H1 (cell line): ENCODE results near the gene CCL5. TPM values are rescaled to one million over a fixed set of nuclear protein-coding genes. Genes with fewer than 3 reads are reported as not detected.

Experiments used
- CTCF ChIA-PET: fragments of 300-600 bp; sonication (Branson Sonifier 250); formaldehyde crosslinking; loops from one replicate; lab custom pipeline; 2021; ENCODE audit not compliant: partially characterized antibody; lab: Charles Lee
- POLR2A ChIA-PET: fragments of 300-600 bp; sonication (Branson Sonifier 250); formaldehyde crosslinking; loops from one replicate; lab custom pipeline; 2021; ENCODE audit warnings: inconsistent platforms; ENCODE audit not compliant: partially characterized antibody; lab: Charles Lee
- DNase-seq, 2 experiments: peaks; one replicate each; pipeline versions ENCODE4 v3.0.0 to v3.0.0-alpha.2; 2010 to 2022; ENCODE audit warnings: low spot score in 2 of 2, low read depth in 1 of 2, mixed read lengths in 1 of 2
- FAIRE-seq: peaks from 2 replicates; lab custom pipeline; 2011; peaks lifted over from hg19 to GRCh38; lab: Jason Lieb, UNC
- H2AFZ ChIP-seq: 2 replicates; pipeline ENCODE4 v1.8.1; 2012; ENCODE audit warnings: low read length, inconsistent platforms
- H2AK5ac ChIP-seq: 2 replicates; pipeline ENCODE4 v1.6.1; 2013; ENCODE audit warnings: low read depth, low read length
- H2BK120ac ChIP-seq: replicated peaks from 2 replicates; pipeline ENCODE3; 2013; ENCODE audit warnings: low read depth, low read length, inconsistent platforms
- H2BK12ac ChIP-seq: 2 replicates; pipeline ENCODE4 v1.6.1; 2013; ENCODE audit warnings: low read depth, low read length
- H2BK15ac ChIP-seq: 2 replicates; pipeline ENCODE4 v1.6.1; 2013; ENCODE audit warnings: low read length
- H2BK20ac ChIP-seq: 2 replicates; pipeline ENCODE4 v1.6.1; 2013; ENCODE audit warnings: low read length
- H2BK5ac ChIP-seq: 2 replicates; pipeline ENCODE4 v1.6.1; 2013; ENCODE audit warnings: low read depth, low read length
- H3K14ac ChIP-seq: 2 replicates; pipeline ENCODE4 v1.6.1; 2013; ENCODE audit warnings: inconsistent platforms; ENCODE audit not compliant: insufficient read length
- H3K18ac ChIP-seq: 2 replicates; pipeline ENCODE4 v1.6.1; 2013; ENCODE audit warnings: low read length; ENCODE audit errors: extremely low read depth
- H3K23ac ChIP-seq: 2 replicates; pipeline ENCODE4 v1.6.1; 2013; ENCODE audit warnings: inconsistent platforms; ENCODE audit not compliant: insufficient read length
- H3K23me2 ChIP-seq: 2 replicates; pipeline ENCODE4 v1.6.1; 2013; ENCODE audit warnings: low read depth, low read length
- H3K27ac ChIP-seq: 2 replicates; pipeline ENCODE4 v1.6.1; 2011; ENCODE audit warnings: low read depth, low read length, inconsistent platforms
- H3K27me3 ChIP-seq, 4 experiments: replicated peaks in 1 of 4; 1 replicate in 1 of 4; 2 replicates in 3 of 4; pipeline versions ENCODE4 v1.6.1 to v1.8.1; 2011 to 2013; ENCODE audit warnings: low read length in 3 of 4, mild to moderate bottlenecking in 3 of 4, inconsistent platforms in 2 of 4, mixed read lengths in 2 of 4, moderate library complexity in 1 of 4; ENCODE audit not compliant: control insufficient read depth in 3 of 4, insufficient read depth in 3 of 4; ENCODE audit errors: extremely low read depth in 1 of 4
- H3K36me3 ChIP-seq, 4 experiments: 2 replicates each; pipeline versions ENCODE4 v1.6.1 to v1.8.1; 2011 to 2013; ENCODE audit warnings: mild to moderate bottlenecking in 4 of 4, low read length in 3 of 4, moderate library complexity in 2 of 4, control low read depth in 1 of 4, inconsistent platforms in 1 of 4; ENCODE audit not compliant: insufficient read depth in 4 of 4, control insufficient read depth in 2 of 4
- H3K4ac ChIP-seq: replicated peaks from 2 replicates; pipeline ENCODE3; 2013; ENCODE audit warnings: low read length, low read depth, mixed read lengths, inconsistent platforms; ENCODE audit not compliant: insufficient read length
- H3K4me1 ChIP-seq, 4 experiments: replicated peaks in 1 of 4; 1 replicate in 1 of 4; 2 replicates in 3 of 4; pipeline versions ENCODE4 v1.6.1 to v1.8.1; 2011 to 2013; ENCODE audit warnings: low read length in 3 of 4, inconsistent platforms in 2 of 4, mixed read lengths in 1 of 4; ENCODE audit not compliant: insufficient read depth in 4 of 4, control insufficient read depth in 3 of 4
- H3K4me2 ChIP-seq, 2 experiments: 2 replicates each; pipeline versions ENCODE4 v1.6.1 to v1.8.1; 2011 to 2013; ENCODE audit warnings: low read depth in 2 of 2, low read length in 2 of 2, control low read depth in 1 of 2, inconsistent platforms in 1 of 2, mild to moderate bottlenecking in 1 of 2; ENCODE audit not compliant: insufficient read depth in 1 of 2
- H3K4me3 ChIP-seq, 4 experiments: fragments of 200-600, 300-600 bp in 1 of 4; sonication (generic), shearing (Covaris generic), sonication (Bioruptor Twin) in 1 of 4; 2 replicates each; pipeline versions ENCODE4 v1.5.1 to v1.8.1; 2011 to 2016; ENCODE audit warnings: low read length in 4 of 4, low read depth in 3 of 4, control low read depth in 2 of 4, inconsistent platforms in 2 of 4, mild to moderate bottlenecking in 2 of 4, mixed read lengths in 1 of 4, moderate library complexity in 1 of 4; ENCODE audit not compliant: insufficient read depth in 2 of 4; ENCODE audit errors: extremely low read depth in 1 of 4
- H3K56ac ChIP-seq: replicated peaks from 2 replicates; pipeline ENCODE3; 2013; ENCODE audit warnings: low read depth, mild to moderate bottlenecking, mixed read lengths, low read length, inconsistent platforms; ENCODE audit not compliant: insufficient read length
- H3K79me1 ChIP-seq: 2 replicates; pipeline ENCODE4 v1.6.1; 2013; ENCODE audit warnings: low read depth, low read length, control low read depth
- H3K79me2 ChIP-seq, 2 experiments: 2 replicates each; pipeline versions ENCODE4 v1.6.1 to v1.8.1; 2012 to 2013; ENCODE audit warnings: low read length in 2 of 2, mild to moderate bottlenecking in 2 of 2, inconsistent platforms in 1 of 2; ENCODE audit not compliant: insufficient read depth in 2 of 2, control insufficient read depth in 1 of 2
- H3K9ac ChIP-seq, 4 experiments: replicated peaks in 1 of 4; 1 replicate in 1 of 4; 2 replicates in 3 of 4; pipeline versions ENCODE4 v1.6.1 to v1.8.1; 2011 to 2013; ENCODE audit warnings: low read depth in 3 of 4, low read length in 3 of 4, control low read depth in 2 of 4, mild to moderate bottlenecking in 2 of 4, moderate library complexity in 2 of 4, inconsistent platforms in 1 of 4; ENCODE audit errors: extremely low read depth in 1 of 4
- H3K9me3 ChIP-seq, 2 experiments: 2 replicates each; pipeline versions ENCODE4 v1.6.1 to v1.8.1; 2012 to 2013; ENCODE audit warnings: mild to moderate bottlenecking in 2 of 2, moderate library complexity in 2 of 2, control low read depth in 1 of 2, inconsistent platforms in 1 of 2, low read depth in 1 of 2, low read length in 1 of 2, mixed read lengths in 1 of 2; ENCODE audit not compliant: insufficient read depth in 2 of 2
- H4K20me1 ChIP-seq, 2 experiments: replicated peaks in 1 of 2; 2 replicates each; pipeline versions ENCODE3 to v1.8.1; 2011 to 2013; ENCODE audit warnings: inconsistent platforms in 2 of 2, low read length in 2 of 2, mild to moderate bottlenecking in 1 of 2; ENCODE audit not compliant: insufficient read depth in 2 of 2, control insufficient read depth in 1 of 2
- H4K5ac ChIP-seq: 2 replicates; pipeline ENCODE4 v1.6.1; 2013; ENCODE audit warnings: low read length, low read depth, mixed read lengths, inconsistent platforms; ENCODE audit not compliant: insufficient read length
- H4K8ac ChIP-seq: 2 replicates; pipeline ENCODE4 v1.8.0; 2013; ENCODE audit warnings: mild to moderate bottlenecking, moderate library complexity, low read length, inconsistent platforms; ENCODE audit not compliant: insufficient read depth; ENCODE audit errors: extremely low read depth
- H4K91ac ChIP-seq: replicated peaks from 2 replicates; pipeline ENCODE3; 2013; ENCODE audit warnings: low read length, mixed read lengths, inconsistent platforms; ENCODE audit not compliant: insufficient read length
- BACH1 ChIP-seq: IDR thresholded peaks from 2 replicates; pipeline ENCODE4 v1.6.1; 2012; ENCODE audit warnings: low read length, improper control_type of control experiment
- CBX5 ChIP-seq: fragments of 300-800, 300-1000 bp; sonication (generic); IDR thresholded peaks from 2 replicates; pipeline ENCODE4 v1.7.1; 2016; ENCODE audit warnings: antibody characterized with exemption, low read length, low read depth
- CTBP2 ChIP-seq: IDR thresholded peaks from 2 replicates; pipeline ENCODE4 v1.7.0; 2011; ENCODE audit warnings: borderline replicate concordance, mild to moderate bottlenecking, moderate library complexity, mixed read lengths, low read length; ENCODE audit not compliant: insufficient read depth, insufficient read length
- FOSL1 ChIP-seq: IDR thresholded peaks from 2 replicates; pipeline ENCODE4 v1.6.1; 2011; ENCODE audit warnings: mild to moderate bottlenecking, low read depth, low read length, moderate library complexity; ENCODE audit not compliant: insufficient read depth
- GABPA ChIP-seq: IDR thresholded peaks from 2 replicates; pipeline ENCODE4 v1.6.1; 2011; ENCODE audit warnings: mild to moderate bottlenecking, low read length, moderate library complexity, borderline replicate concordance; ENCODE audit not compliant: insufficient read depth
- JUND ChIP-seq: IDR thresholded peaks from 2 replicates; pipeline ENCODE4 v1.6.1; 2011; ENCODE audit warnings: mild to moderate bottlenecking, improper control_type of control experiment, low read length
- KDM4A ChIP-seq: IDR thresholded peaks from one replicate; pipeline ENCODE4 v1.7.1; 2012; ENCODE audit warnings: low read depth, mild to moderate bottlenecking, moderate library complexity, low read length, inconsistent platforms; ENCODE audit not compliant: severe bottlenecking
- POLR2AphosphoS5 ChIP-seq: IDR thresholded peaks from 2 replicates; pipeline ENCODE4 v1.6.1; 2011; ENCODE audit warnings: low read depth, low read length
- RAD21 ChIP-seq, 2 experiments: IDR thresholded peaks in 1 of 2; conservative IDR thresholded peaks in 1 of 2; 2 replicates each; pipeline ENCODE4 v1.6.1; 2011; ENCODE audit warnings: low read depth in 2 of 2, low read length in 2 of 2, improper control_type of control experiment in 1 of 2, inconsistent platforms in 1 of 2, mild to moderate bottlenecking in 1 of 2, moderate library complexity in 1 of 2
- RBBP5 ChIP-seq: IDR thresholded peaks from 2 replicates; pipeline ENCODE4 v1.7.1; 2012; ENCODE audit warnings: low read depth, mild to moderate bottlenecking, inconsistent platforms, low read length, moderate library complexity, borderline replicate concordance
- SIN3A ChIP-seq, 2 experiments: IDR thresholded peaks in 1 of 2; conservative IDR thresholded peaks in 1 of 2; 2 replicates each; pipeline ENCODE4 v1.6.1; 2011 to 2012; ENCODE audit warnings: low read length in 2 of 2, improper control_type of control experiment in 1 of 2, low read depth in 1 of 2, mild to moderate bottlenecking in 1 of 2
- SP4 ChIP-seq: IDR thresholded peaks from 2 replicates; pipeline ENCODE4 v1.6.1; 2012; ENCODE audit warnings: low read length, inconsistent platforms
- SUZ12 ChIP-seq: fragments of 200-600 bp; sonication (generic); IDR thresholded peaks from 2 replicates; pipeline ENCODE4 v1.6.1; 2012; ENCODE audit warnings: mild to moderate bottlenecking, inconsistent platforms, low read length, moderate library complexity, mixed read lengths
- TBP ChIP-seq: IDR thresholded peaks from 2 replicates; pipeline ENCODE4 v1.6.1; 2011; ENCODE audit warnings: low read depth, low read length, improper control_type of control experiment
- YY1 ChIP-seq: IDR thresholded peaks from 2 replicates; pipeline ENCODE4 v1.6.1; 2011; ENCODE audit warnings: low read depth, mild to moderate bottlenecking, low read length
- WGBS, 2 experiments: shearing (Covaris generic) in 1 of 2; methylation state at CpG; one replicate each; pipeline versions ENCODE4 v1.1.6 to v1.1.7; 2013 to 2015; ENCODE audit warnings: low lambda C conversion rate in 2 of 2, mixed read lengths in 2 of 2, inconsistent platforms in 1 of 2, low coverage in 1 of 2, missing lambda C conversion rate in 1 of 2; ENCODE audit not compliant: insufficient replicate concordance in 2 of 2, insufficient coverage in 1 of 2, insufficient read length in 1 of 2; ENCODE audit errors: extremely low coverage in 1 of 2, missing lambda C conversion rate in 1 of 2; 5-methylcytosine and 5-hydroxymethylcytosine counted together
- polyA plus RNA-seq, 7 experiments: library from polyadenylated mRNA; depleted of rRNA in 3 of 7; stranded (reverse) in 5 of 7; unstranded in 2 of 7; fragments of >200 nt in 5 of 7; fragments of 200-250 nt in 2 of 7; gene quantifications; 1 replicate in 5 of 7; 2 replicates in 1 of 7; 4 replicates in 1 of 7; pipeline versions ENCODE4 v1.2.1 to v1.2.3, GENCODE V29; 2011 to 2013; ENCODE audit warnings: missing spikeins in 2 of 7, mixed read lengths in 2 of 7
- total RNA-seq: library from RNA; stranded (reverse); fragmentation: NEBNext Ultra II Directional; extraction: Animal tissue kit (Norgen Biotek cat#: 25700); gene quantifications from 2 replicates; pipeline ENCODE4 v1.2.1, GENCODE V29; 2021

Gene CCL5
- total and polyA plus RNA-seq, 2 of the 8 experiments (the other 6 are each of a cell fraction or from before 2014, with no cell fraction given): not detected

DNA sequence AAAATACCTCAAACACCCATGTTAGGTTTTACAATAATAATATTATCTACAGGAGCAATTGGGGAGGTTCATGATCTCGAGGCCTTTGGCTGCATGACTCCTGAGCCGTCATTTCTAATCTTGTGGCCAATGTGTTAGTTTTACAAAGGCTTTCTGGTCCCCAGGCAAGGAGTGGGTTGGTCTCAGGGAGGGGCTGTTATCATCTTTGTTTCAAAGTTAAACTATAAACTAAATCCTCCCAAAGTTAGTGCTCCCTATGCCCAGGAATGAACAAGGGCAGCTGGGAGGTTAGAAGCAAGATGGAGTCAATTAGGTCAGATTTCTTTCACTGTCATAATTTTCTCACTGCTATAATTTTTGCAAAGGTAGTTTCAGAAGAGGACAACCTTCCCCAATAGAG lies 9.1 kb upstream of the CCL5 start:
- Histone ChIP-seq H3K36me3 (no peaks in the 10 kb centered on the region), H3K4me3 (no peak overlapping the region), H2AK5ac (no peak overlapping the region), H2BK5ac (no peak overlapping the region), H2AFZ (no peak overlapping the region), H2BK20ac (no peak overlapping the region), H4K8ac (no peak overlapping the region), H3K23ac (no peak overlapping the region), H3K27me3 (no peaks in the 10 kb centered on the region), H4K20me1 (no peaks in the 10 kb centered on the region), H3K4me1 (peaks cover 0 to 8% (median 3%) of the 10 kb centered on the region in 4 experiments; a peak in 5 of 7 replicates), H4K91ac (no peak overlapping the region), H2BK12ac (no peak overlapping the region), H3K4me2 (no peak overlapping the region), H3K56ac (no peak overlapping the region), H3K9ac (no peak overlapping the region), H3K79me1 (no peaks in the 10 kb centered on the region), H3K14ac (no peak overlapping the region), H4K5ac (no peak overlapping the region), H3K79me2 (no peaks in the 10 kb centered on the region), H3K18ac (no peak overlapping the region), H2BK15ac (no peak overlapping the region), H3K4ac (no peak overlapping the region), H3K9me3 (no peaks in the 10 kb centered on the region), H2BK120ac (no peak overlapping the region), H3K23me2 (no peaks in the 10 kb centered on the region), H3K27ac (no peak overlapping the region)
- CTCF ChIA-PET: interaction anchor here (0.8 to 0.9 kb wide), 2 partner anchors 13 to 18 kb away, joined by 3 to 5 read pairs; no protein-coding TSS in a partner anchor
- POLR2A ChIA-PET: no interaction called here
- DNase-seq (no peak), FAIRE-seq (no peak)
- 89% methylated on average over 2 of the region's 2 CpGs; no CpG with 5 or more reads in 1 of the 2 experiments for WGBS, 2 experiments
- TF ChIP-seq JUND (no peak), TBP (no peak), GABPA (no peak), CBX5 (no peak), RBBP5 (no peak), SIN3A (conservative IDR thresholded peaks at IDR 0.05 in 1 of 2, IDR thresholded peaks at IDR 0.05 in 1 of 2; ENCODE audit: low read depth in 1 of 2, low read length in 2 of 2) (no peak), KDM4A (no peak), YY1 (no peak), POLR2AphosphoS5 (no peak), CTBP2 (no peak), RAD21 (IDR thresholded peaks at IDR 0.05 in 1 of 2, conservative IDR thresholded peaks at IDR 0.05 in 1 of 2; ENCODE audit: low read depth in 2 of 2, low read length in 2 of 2) (no peak), SUZ12 (no peak), FOSL1 (no peak), SP4 (no peak), BACH1 (no peak)
